Gastroesophageal sphincter (tissue), 3 donors: ENCODE measurements around the gene LPP.

Source experiments
- EP300 ChIP-seq: sonication (generic); formaldehyde crosslinking; IDR thresholded peaks from one replicate; pipeline ENCODE4 v1.6.1; 2017; ENCODE audit warnings: antibody characterized with exemption, mild to moderate bottlenecking
- POLR2A ChIP-seq, 2 donors: fragments of 450-650 bp; IDR thresholded peaks; one replicate each; pipeline ENCODE4 v1.6.1; 2017; ENCODE audit warnings: antibody characterized with exemption in 2 of 2, mild to moderate bottlenecking in 2 of 2, moderate library complexity in 1 of 2
- POLR2AphosphoS5 ChIP-seq: sonication (generic); formaldehyde crosslinking; IDR thresholded peaks from one replicate; pipeline ENCODE4 v1.6.1; 2017; ENCODE audit warnings: antibody characterized with exemption
- TF ChIP-seq, protein P1 (sequence below), 4 experiments: fragments of 200-600 bp in 2 of 4; fragments of 450-650 bp in 2 of 4; sonication (generic) in 1 of 4; IDR thresholded peaks; one replicate each; pipeline ENCODE4 v1.5.1; 2017 to 2019; ENCODE audit warnings: antibody characterized with exemption in 4 of 4, mild to moderate bottlenecking in 2 of 4, moderate library complexity in 2 of 4

- no peak for TF ChIP-seq POLR2AphosphoS5
- TF ChIP-seq, protein P1, sequence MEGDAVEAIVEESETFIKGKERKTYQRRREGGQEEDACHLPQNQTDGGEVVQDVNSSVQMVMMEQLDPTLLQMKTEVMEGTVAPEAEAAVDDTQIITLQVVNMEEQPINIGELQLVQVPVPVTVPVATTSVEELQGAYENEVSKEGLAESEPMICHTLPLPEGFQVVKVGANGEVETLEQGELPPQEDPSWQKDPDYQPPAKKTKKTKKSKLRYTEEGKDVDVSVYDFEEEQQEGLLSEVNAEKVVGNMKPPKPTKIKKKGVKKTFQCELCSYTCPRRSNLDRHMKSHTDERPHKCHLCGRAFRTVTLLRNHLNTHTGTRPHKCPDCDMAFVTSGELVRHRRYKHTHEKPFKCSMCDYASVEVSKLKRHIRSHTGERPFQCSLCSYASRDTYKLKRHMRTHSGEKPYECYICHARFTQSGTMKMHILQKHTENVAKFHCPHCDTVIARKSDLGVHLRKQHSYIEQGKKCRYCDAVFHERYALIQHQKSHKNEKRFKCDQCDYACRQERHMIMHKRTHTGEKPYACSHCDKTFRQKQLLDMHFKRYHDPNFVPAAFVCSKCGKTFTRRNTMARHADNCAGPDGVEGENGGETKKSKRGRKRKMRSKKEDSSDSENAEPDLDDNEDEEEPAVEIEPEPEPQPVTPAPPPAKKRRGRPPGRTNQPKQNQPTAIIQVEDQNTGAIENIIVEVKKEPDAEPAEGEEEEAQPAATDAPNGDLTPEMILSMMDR (IDR thresholded peaks at IDR 0.05): no peak
- TF ChIP-seq POLR2A (IDR thresholded peaks at IDR 0.05): no peak
- TF ChIP-seq EP300: no peak
Measured at GRCh38 chr3:188557235-188557634, 403.3 kb downstream of the LPP start.
